Neural cell (in vitro differentiated cells): ENCODE results near the gene MCM9. TPM values are rescaled to one million over a fixed set of nuclear protein-coding genes. Genes with fewer than 3 reads are reported as not detected.

Source experiments
- H2AFZ ChIP-seq: fragments of 200-600, 300-800 bp; sonication (generic), shearing (Covaris generic); 2 replicates; pipeline ENCODE4 v1.6.0; 2014; ENCODE audit warnings: low read depth, mild to moderate bottlenecking, antibody characterized with exemption, low read length, moderate library complexity
- H3F3A ChIP-seq: fragments of 200-600 bp; shearing (Covaris generic); 2 replicates; pipeline ENCODE4 v1.6.1; 2016; ENCODE audit warnings: mild to moderate bottlenecking, moderate library complexity, mixed read lengths, antibody characterized with exemption, low read length; ENCODE audit not compliant: insufficient read depth, poor library complexity, severe bottlenecking
- H3K27ac ChIP-seq: fragments of 200-600, 300-800 bp; sonication (generic), shearing (Covaris generic); 2 replicates; pipeline ENCODE4 v1.5.1; 2014; ENCODE audit warnings: mild to moderate bottlenecking, low read length, moderate library complexity
- H3K27me3 ChIP-seq: fragments of 300-800, 200-600 bp; sonication (generic), shearing (Covaris generic); 2 replicates; pipeline ENCODE4 v1.6.0; 2014; ENCODE audit warnings: mild to moderate bottlenecking, low read depth, low read length, moderate library complexity; ENCODE audit not compliant: insufficient read depth
- H3K36me3 ChIP-seq: fragments of 300-800, 200-600 bp; sonication (generic), shearing (Covaris generic); 2 replicates; pipeline ENCODE4 v1.5.1; 2014; ENCODE audit warnings: mild to moderate bottlenecking, antibody characterized with exemption, low read length, moderate library complexity; ENCODE audit not compliant: insufficient read depth
- H3K4me2 ChIP-seq: fragments of 300-800, 200-600 bp; sonication (generic), shearing (Covaris generic); 2 replicates; pipeline ENCODE4 v1.6.0; 2014; ENCODE audit warnings: mild to moderate bottlenecking, low read length
- H3K4me3 ChIP-seq: fragments of 300-800, 200-600 bp; sonication (generic), shearing (Covaris generic); 2 replicates; pipeline ENCODE4 v1.5.1; 2014; ENCODE audit warnings: mild to moderate bottlenecking, low read length, moderate library complexity
- H3K79me2 ChIP-seq: fragments of 200-600 bp; shearing (Covaris generic); replicated peaks from 2 replicates; pipeline ENCODE4 v1.6.0; 2014; ENCODE audit warnings: mild to moderate bottlenecking, low read length, moderate library complexity; ENCODE audit not compliant: insufficient read depth
- H3K9ac ChIP-seq: fragments of 300-800, 200-600 bp; sonication (generic), shearing (Covaris generic); 2 replicates; pipeline ENCODE4 v1.6.1; 2016; ENCODE audit warnings: mild to moderate bottlenecking, low read length, mixed read lengths
- H3K9me2 ChIP-seq: fragments of 200-600 bp; shearing (Covaris generic); 2 replicates; pipeline ENCODE4 v1.6.1; 2016; ENCODE audit warnings: mild to moderate bottlenecking, low read length, mixed read lengths; ENCODE audit not compliant: insufficient read depth
- H3K9me3 ChIP-seq: fragments of 200-600, 300-800 bp; sonication (generic), shearing (Covaris generic); 2 replicates; pipeline ENCODE4 v1.6.1; 2016; ENCODE audit warnings: mild to moderate bottlenecking, mixed run types, low read length, moderate library complexity, mixed read lengths
- H4K20me1 ChIP-seq: fragments of 200-600 bp; shearing (Covaris generic); 2 replicates; pipeline ENCODE4 v1.6.1; 2016; ENCODE audit warnings: mild to moderate bottlenecking, mixed run types; ENCODE audit not compliant: insufficient read depth
- EP300 ChIP-seq: fragments of 450-650 bp; conservative IDR thresholded peaks from 2 replicates; pipeline ENCODE4 v1.6.1; 2014; ENCODE audit warnings: antibody characterized with exemption, mild to moderate bottlenecking, moderate library complexity; ENCODE audit not compliant: poor library complexity, severe bottlenecking
- EZH2 ChIP-seq: fragments of 200-600, 300-800 bp; shearing (Covaris generic), sonication (generic); IDR thresholded peaks from 2 replicates; pipeline ENCODE4 v1.6.1; 2014; ENCODE audit warnings: antibody characterized with exemption, low read length, borderline replicate concordance, mild to moderate bottlenecking; ENCODE audit not compliant: insufficient read depth, poor library complexity, severe bottlenecking
- MXI1 ChIP-seq: fragments of 450-650 bp; conservative IDR thresholded peaks from 2 replicates; pipeline ENCODE4 v1.6.1; 2014; ENCODE audit warnings: antibody characterized with exemption, mild to moderate bottlenecking; ENCODE audit not compliant: poor library complexity, severe bottlenecking
- POLR2AphosphoS5 ChIP-seq: IDR thresholded peaks from 2 replicates; pipeline ENCODE4 v1.6.1; 2012
- RAD21 ChIP-seq: fragments of 450-650 bp; conservative IDR thresholded peaks from 2 replicates; pipeline ENCODE4 v1.6.1; 2014; ENCODE audit warnings: antibody characterized with exemption, mild to moderate bottlenecking, moderate library complexity
- SMC3 ChIP-seq: fragments of 450-650 bp; conservative IDR thresholded peaks from 2 replicates; pipeline ENCODE4 v1.6.1; 2014; ENCODE audit warnings: antibody characterized with exemption, mild to moderate bottlenecking, moderate library complexity; ENCODE audit not compliant: poor library complexity
- TAF1 ChIP-seq: IDR thresholded peaks from 2 replicates; pipeline ENCODE4 v1.6.1; 2012; ENCODE audit warnings: low read depth
- polyA plus RNA-seq: library from polyadenylated mRNA; depleted of rRNA; stranded (reverse); fragments of >200 nt; gene quantifications from 2 replicates; pipeline ENCODE4 v1.2.3, GENCODE V29; 2014
- TF ChIP-seq, protein P1 (sequence below): IDR thresholded peaks from 2 replicates; pipeline ENCODE4 v1.6.1; 2012; ENCODE audit warnings: borderline replicate concordance
- TF ChIP-seq, protein P2 (sequence below): fragments of 450-650 bp; IDR thresholded peaks from 2 replicates; pipeline ENCODE4 v1.5.1; 2014; ENCODE audit warnings: antibody characterized with exemption, mild to moderate bottlenecking, moderate library complexity; ENCODE audit not compliant: poor library complexity, severe bottlenecking

The MCM9 gene
- polyA plus RNA-seq, 1 donor from 2014 or later = 7.8 TPM

DNA sequence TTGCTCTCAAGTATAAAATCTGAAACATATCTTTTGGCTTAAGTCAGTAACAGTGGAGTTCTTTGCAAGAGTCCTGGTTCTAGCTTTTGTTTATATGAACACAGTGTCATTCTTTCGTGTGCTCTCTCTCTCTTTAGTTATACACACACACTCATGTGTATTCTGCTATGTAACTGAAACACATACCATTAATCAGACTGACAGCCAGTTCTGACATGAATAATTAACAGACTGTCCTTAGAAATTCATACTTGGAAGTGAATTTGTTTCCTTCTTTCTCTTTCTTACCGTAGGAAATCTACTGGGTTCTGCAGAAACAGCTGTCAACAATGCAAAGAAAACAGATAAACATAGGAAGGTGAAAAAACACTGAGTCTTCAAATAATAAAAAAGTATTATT is 2.5 kb downstream of the MCM9 start:
- TF ChIP-seq, protein P1, sequence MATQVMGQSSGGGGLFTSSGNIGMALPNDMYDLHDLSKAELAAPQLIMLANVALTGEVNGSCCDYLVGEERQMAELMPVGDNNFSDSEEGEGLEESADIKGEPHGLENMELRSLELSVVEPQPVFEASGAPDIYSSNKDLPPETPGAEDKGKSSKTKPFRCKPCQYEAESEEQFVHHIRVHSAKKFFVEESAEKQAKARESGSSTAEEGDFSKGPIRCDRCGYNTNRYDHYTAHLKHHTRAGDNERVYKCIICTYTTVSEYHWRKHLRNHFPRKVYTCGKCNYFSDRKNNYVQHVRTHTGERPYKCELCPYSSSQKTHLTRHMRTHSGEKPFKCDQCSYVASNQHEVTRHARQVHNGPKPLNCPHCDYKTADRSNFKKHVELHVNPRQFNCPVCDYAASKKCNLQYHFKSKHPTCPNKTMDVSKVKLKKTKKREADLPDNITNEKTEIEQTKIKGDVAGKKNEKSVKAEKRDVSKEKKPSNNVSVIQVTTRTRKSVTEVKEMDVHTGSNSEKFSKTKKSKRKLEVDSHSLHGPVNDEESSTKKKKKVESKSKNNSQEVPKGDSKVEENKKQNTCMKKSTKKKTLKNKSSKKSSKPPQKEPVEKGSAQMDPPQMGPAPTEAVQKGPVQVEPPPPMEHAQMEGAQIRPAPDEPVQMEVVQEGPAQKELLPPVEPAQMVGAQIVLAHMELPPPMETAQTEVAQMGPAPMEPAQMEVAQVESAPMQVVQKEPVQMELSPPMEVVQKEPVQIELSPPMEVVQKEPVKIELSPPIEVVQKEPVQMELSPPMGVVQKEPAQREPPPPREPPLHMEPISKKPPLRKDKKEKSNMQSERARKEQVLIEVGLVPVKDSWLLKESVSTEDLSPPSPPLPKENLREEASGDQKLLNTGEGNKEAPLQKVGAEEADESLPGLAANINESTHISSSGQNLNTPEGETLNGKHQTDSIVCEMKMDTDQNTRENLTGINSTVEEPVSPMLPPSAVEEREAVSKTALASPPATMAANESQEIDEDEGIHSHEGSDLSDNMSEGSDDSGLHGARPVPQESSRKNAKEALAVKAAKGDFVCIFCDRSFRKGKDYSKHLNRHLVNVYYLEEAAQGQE = no peak
- TF ChIP-seq POLR2AphosphoS5 (no peak), EP300 (no peak), RAD21 (no peak), SMC3 (no peak), TAF1 (no peak), EZH2 (no peak), MXI1 (no peak)
- TF ChIP-seq, protein P2, sequence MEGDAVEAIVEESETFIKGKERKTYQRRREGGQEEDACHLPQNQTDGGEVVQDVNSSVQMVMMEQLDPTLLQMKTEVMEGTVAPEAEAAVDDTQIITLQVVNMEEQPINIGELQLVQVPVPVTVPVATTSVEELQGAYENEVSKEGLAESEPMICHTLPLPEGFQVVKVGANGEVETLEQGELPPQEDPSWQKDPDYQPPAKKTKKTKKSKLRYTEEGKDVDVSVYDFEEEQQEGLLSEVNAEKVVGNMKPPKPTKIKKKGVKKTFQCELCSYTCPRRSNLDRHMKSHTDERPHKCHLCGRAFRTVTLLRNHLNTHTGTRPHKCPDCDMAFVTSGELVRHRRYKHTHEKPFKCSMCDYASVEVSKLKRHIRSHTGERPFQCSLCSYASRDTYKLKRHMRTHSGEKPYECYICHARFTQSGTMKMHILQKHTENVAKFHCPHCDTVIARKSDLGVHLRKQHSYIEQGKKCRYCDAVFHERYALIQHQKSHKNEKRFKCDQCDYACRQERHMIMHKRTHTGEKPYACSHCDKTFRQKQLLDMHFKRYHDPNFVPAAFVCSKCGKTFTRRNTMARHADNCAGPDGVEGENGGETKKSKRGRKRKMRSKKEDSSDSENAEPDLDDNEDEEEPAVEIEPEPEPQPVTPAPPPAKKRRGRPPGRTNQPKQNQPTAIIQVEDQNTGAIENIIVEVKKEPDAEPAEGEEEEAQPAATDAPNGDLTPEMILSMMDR = no peak
- H3K36me3 ChIP-seq = no peaks in the 10 kb centered on the region
- H3K79me2 ChIP-seq = no peaks in the 10 kb centered on the region
- H3K4me2 ChIP-seq = no peak overlapping the region
- H3K4me3 ChIP-seq = no peak overlapping the region
- no peaks in the 10 kb centered on the region for H4K20me1 ChIP-seq
- no peaks in the 10 kb centered on the region for H3F3A ChIP-seq
- no peaks in the 10 kb centered on the region for H3K9me2 ChIP-seq
- no peaks in the 10 kb centered on the region for H3K27me3 ChIP-seq
- H3K9me3 ChIP-seq = no peaks in the 10 kb centered on the region
- no peak overlapping the region for H3K9ac ChIP-seq
- H2AFZ ChIP-seq = no peak overlapping the region
- no peak overlapping the region for H3K27ac ChIP-seq

DNA sequence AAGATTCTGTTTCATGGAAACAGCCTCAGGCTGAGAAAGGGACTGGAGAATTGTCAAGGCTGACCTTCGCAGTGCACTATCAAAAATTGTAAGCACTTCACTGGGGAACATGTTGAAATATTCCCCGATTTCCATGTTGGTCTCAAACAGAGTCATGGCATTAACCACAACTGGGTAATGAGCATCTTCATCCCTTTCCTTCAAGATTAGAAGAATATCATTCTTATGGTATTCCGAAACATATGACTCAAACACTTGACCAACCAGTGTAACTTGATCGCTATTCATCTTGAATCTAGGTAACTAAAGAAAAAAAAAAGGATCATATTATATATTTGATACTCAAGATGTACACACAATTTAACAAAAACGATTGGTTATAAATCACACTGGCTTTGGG is 3.5 kb downstream of the MCM9 start:
- Histone ChIP-seq H3K4me2 (no peak overlapping the region), H3K9me3 (no peaks in the 10 kb centered on the region), H3K9ac (no peak overlapping the region), H3F3A (no peaks in the 10 kb centered on the region), H3K79me2 (no peaks in the 10 kb centered on the region), H4K20me1 (no peaks in the 10 kb centered on the region), H3K4me3 (no peak overlapping the region), H3K27me3 (no peaks in the 10 kb centered on the region), H3K9me2 (no peaks in the 10 kb centered on the region), H3K36me3 (no peaks in the 10 kb centered on the region), H3K27ac (no peak overlapping the region), H2AFZ (no peak overlapping the region)
- no peak for TF ChIP-seq EP300
- TF ChIP-seq, protein P2 = no peak
- TF ChIP-seq TAF1 = no peak
- no peak for TF ChIP-seq MXI1
- no peak for TF ChIP-seq POLR2AphosphoS5
- TF ChIP-seq RAD21 = no peak
- TF ChIP-seq EZH2 = no peak
- TF ChIP-seq, protein P1 = no peak
- TF ChIP-seq SMC3 = no peak
